Right lobe of liver (tissue), 6 donors: ENCODE measurements around the gene TPPP3. TPM values are rescaled to one million over a fixed set of nuclear protein-coding genes. Genes with fewer than 3 reads are reported as not detected.

Source experiments
- ATAC-seq, 4 donors: fragments of 200-7000 bp; cut with Tn5 transposase; one replicate each; pipeline ENCODE4 v1.9.1; 2020; ENCODE audit warnings: mild to moderate bottlenecking in 4 of 4, moderate library complexity in 4 of 4
- DNase-seq, 3 donors: peaks; one replicate each; pipeline ENCODE4 v3.0.0-alpha.2; 2020
- H3K27ac ChIP-seq, 3 donors: fragments of 200-600 bp; one replicate each; pipeline ENCODE4 v1.8.0; 2022
- H3K27me3 ChIP-seq, 2 donors: fragments of 200-600 bp; one replicate each; pipeline ENCODE4 v1.8.0; 2022
- H3K36me3 ChIP-seq, 4 donors: fragments of 200-600 bp; sonication (generic) in 1 of 4; one replicate each; pipeline versions ENCODE4 v1.5.1 to v1.8.0; 2017 to 2022; ENCODE audit warnings: control low read depth in 1 of 4
- H3K4me1 ChIP-seq, 4 donors: fragments of 200-600 bp; sonication (generic) in 1 of 4; one replicate each; pipeline versions ENCODE4 v1.5.1 to v1.8.0; 2017 to 2022; ENCODE audit warnings: control low read depth in 1 of 4
- H3K4me3 ChIP-seq, 3 donors: fragments of 200-600 bp; one replicate each; pipeline ENCODE4 v1.8.0; 2022
- H3K9me3 ChIP-seq, 4 donors: fragments of 200-600 bp; sonication (generic) in 1 of 4; one replicate each; pipeline versions ENCODE4 v1.5.1 to v1.8.0; 2017 to 2022; ENCODE audit warnings: control low read depth in 1 of 4
- CTCF ChIP-seq, 4 donors: fragments of 200-600 bp in 3 of 4; fragments of 450-650 bp in 1 of 4; IDR thresholded peaks; one replicate each; pipeline versions ENCODE4 v1.5.1 to v1.8.0; 2016 to 2022; ENCODE audit warnings: antibody characterized with exemption in 4 of 4, mild to moderate bottlenecking in 2 of 4
- POLR2A ChIP-seq: fragments of 450-650 bp; IDR thresholded peaks from one replicate; pipeline ENCODE4 v1.6.1; 2017; ENCODE audit warnings: antibody characterized with exemption, mild to moderate bottlenecking
- WGBS: methylation state at CpG from one replicate; pipeline ENCODE4 v1.1.6; 2018; ENCODE audit warnings: low coverage, low lambda C conversion rate; ENCODE audit not compliant: insufficient coverage; ENCODE audit errors: missing lambda C conversion rate; 5-methylcytosine and 5-hydroxymethylcytosine counted together
- intact Hi-C, 2 donors: fragments of 100-400 bp; cut with DNase I; formaldehyde crosslinking; loops; one replicate each; pipeline versions ENCODE4 v1.11.2 to v1.14.1; 2022
- total RNA-seq, 6 experiments: library from RNA; depleted of rRNA in 2 of 6; stranded (reverse); fragments of >200 nt in 2 of 6; fragmentation: NEBNext Ultra II Directional in 3 of 6; extraction: Animal tissue kit (Norgen Biotek cat#: 25700) in 3 of 6; gene quantifications; one replicate each; pipeline versions ENCODE4 v1.1.0 to v1.2.4, GENCODE V29; 2016 to 2023
- donor health status: DM: no; HTN: yes; CAD: no.
- donor health status: DM: no; HTN: no; CAD: no.
- donor health status: DM: no; HTN: no; CAD: no.
- donor health status: DM: no; HTN: yes; CAD: no.
- donor health status: DM: no; HTN: yes; CAD: no.

The TPPP3 gene
- total RNA-seq, 6 experiments from 2014 or later, result 0.24 to 0.65 (median 0.37) TPM; not detected in 1

DNA sequence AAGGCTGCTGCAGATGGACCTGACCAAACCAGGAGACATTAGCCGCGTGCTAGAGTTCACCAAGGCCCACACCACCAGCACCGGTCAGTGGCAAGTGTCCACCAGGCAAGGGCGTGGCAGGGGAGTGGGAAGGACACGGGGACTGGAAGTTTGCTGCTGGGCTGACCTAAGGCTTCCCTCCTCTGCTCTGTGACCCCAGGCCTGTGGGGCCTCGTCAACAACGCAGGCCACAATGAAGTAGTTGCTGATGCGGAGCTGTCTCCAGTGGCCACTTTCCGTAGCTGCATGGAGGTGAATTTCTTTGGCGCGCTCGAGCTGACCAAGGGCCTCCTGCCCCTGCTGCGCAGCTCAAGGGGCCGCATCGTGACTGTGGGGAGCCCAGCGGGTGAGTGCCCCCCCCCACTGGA lies 42.5 kb upstream of the TPPP3 start:
- Histone ChIP-seq H3K36me3 (peaks cover 0 to 3% (median 0%) of the 10 kb centered on the region in 4 donors), H3K4me1 (peaks cover 0 to 10% (median 5%) of the 10 kb centered on the region in 4 donors), H3K27ac (no peak overlapping the region), H3K9me3 (no peaks in the 10 kb centered on the region), H3K27me3 (no peaks in the 10 kb centered on the region), H3K4me3 (no peak overlapping the region)
- intact Hi-C loops, result no loop called here
- WGBS, result no CpG with 5 or more reads among the region's 16 CpGs
- DNase-seq (no peak), ATAC-seq (no peak)
- no peak for TF ChIP-seq CTCF (IDR thresholded peaks at IDR 0.05)
- TF ChIP-seq POLR2A, result no peak

DNA sequence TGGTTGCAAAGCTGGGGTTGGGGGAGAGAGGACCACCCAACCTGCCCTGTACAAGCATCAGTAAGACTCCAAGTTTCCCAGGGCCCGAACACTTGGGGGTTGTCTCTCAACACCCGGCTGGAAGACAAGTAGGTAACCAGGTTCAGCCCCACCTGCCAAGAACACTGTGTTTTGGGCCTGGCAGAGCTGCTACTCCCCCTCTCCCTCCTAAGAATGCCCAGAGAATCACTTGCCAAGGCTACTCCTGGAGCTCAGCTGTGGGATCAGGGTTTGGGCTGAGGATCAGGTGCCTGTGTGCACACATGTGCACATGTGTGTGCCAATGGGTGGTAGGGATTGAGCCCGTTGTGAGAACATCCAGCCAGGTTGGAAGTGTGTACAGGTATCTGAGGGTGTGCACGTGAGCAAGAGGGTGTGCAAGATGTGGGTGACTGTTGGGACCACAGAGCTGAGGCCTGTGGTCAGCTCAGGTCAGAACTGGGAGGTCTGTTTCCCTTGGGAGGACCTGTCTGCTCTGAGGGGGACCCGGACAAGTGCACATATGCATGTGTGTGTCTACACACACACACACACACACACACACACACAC lies 39.9 kb upstream of the TPPP3 start:
- ATAC-seq (no peak), DNase-seq (no peak)
- no CpG with 5 or more reads among the region's 5 CpGs for WGBS
- Histone ChIP-seq H3K9me3 (no peaks in the 10 kb centered on the region), H3K4me3 (no peak overlapping the region), H3K36me3 (no peaks in the 10 kb centered on the region), H3K4me1 (peaks cover 0 to 33% (median 13%) of the 10 kb centered on the region in 4 donors), H3K27me3 (no peaks in the 10 kb centered on the region), H3K27ac (no peak overlapping the region)
- TF ChIP-seq POLR2A, result no peak
- no peak for TF ChIP-seq CTCF (IDR thresholded peaks at IDR 0.05)
- intact Hi-C loops, result no loop called here

GRCh38 chr16:67432506-67432890 lies 39.2 kb upstream of the TPPP3 start:
- H3K9me3 ChIP-seq, result no peaks in the 10 kb centered on the region
- TF ChIP-seq CTCF (IDR thresholded peaks at IDR 0.05), result no peak
- no peak for TF ChIP-seq POLR2A
- 71% methylated on average over 4 of the region's 5 CpGs for WGBS
- peaks cover 0 to 34% (median 13%) of the 10 kb centered on the region in 4 donors for H3K4me1 ChIP-seq
- DNase-seq (no peak), ATAC-seq (no peak)
- H3K27ac ChIP-seq, result no peak overlapping the region
- intact Hi-C loops, result no loop called here
- H3K36me3 ChIP-seq, result no peaks in the 10 kb centered on the region
- no peak overlapping the region for H3K4me3 ChIP-seq
- H3K27me3 ChIP-seq, result no peaks in the 10 kb centered on the region

GRCh38 chr16:67431775-67432505 lies 38.6 kb upstream of the TPPP3 start:
- Histone ChIP-seq H3K36me3 (no peaks in the 10 kb centered on the region), H3K27ac (peak overlapping the region in 2 of 3 donors; percentile 19 to 51), H3K27me3 (no peaks in the 10 kb centered on the region), H3K4me1 (peaks cover 0 to 34% (median 13%) of the 10 kb centered on the region in 4 donors), H3K9me3 (no peaks in the 10 kb centered on the region), H3K4me3 (peak overlapping the region; percentile 18 to 53 (median 51))
- TF ChIP-seq CTCF (IDR thresholded peaks at IDR 0.05) (no peak), POLR2A (no peak)
- intact Hi-C loops, result no loop called here
- no peak for DNase-seq
- ATAC-seq, result no peak
- WGBS, result 17% methylated on average over 5 of the region's 13 CpGs
